Neutrophil (primary cell): ENCODE results near the gene SELENOT.

Experiments used
- H3K27ac ChIP-seq: fragments of 200-600 bp; sonication (generic); 2 replicates; pipeline ENCODE4 v1.5.1; 2016; ENCODE audit warnings: mild to moderate bottlenecking, moderate library complexity
- H3K27me3 ChIP-seq: fragments of 200-600 bp; sonication (generic); 2 replicates; pipeline ENCODE4 v1.6.0; 2016; ENCODE audit warnings: mild to moderate bottlenecking
- H3K36me3 ChIP-seq: fragments of 200-600 bp; sonication (generic); 2 replicates; pipeline ENCODE4 v1.5.1; 2017
- H3K4me1 ChIP-seq, 2 experiments: fragments of 200-600 bp in 1 of 2; sonication (generic) in 1 of 2; 1 replicate in 1 of 2; 2 replicates in 1 of 2; pipeline versions ENCODE4 v1.5.1 to v1.6.1; 2013 to 2016; ENCODE audit warnings: low read depth in 1 of 2, low read length in 1 of 2, mild to moderate bottlenecking in 1 of 2, moderate library complexity in 1 of 2; ENCODE audit not compliant: control insufficient read depth in 1 of 2, insufficient read depth in 1 of 2
- H3K4me3 ChIP-seq, 2 experiments: fragments of 200-600 bp in 1 of 2; sonication (generic) in 1 of 2; 1 replicate in 1 of 2; 2 replicates in 1 of 2; pipeline ENCODE4 v1.5.1; 2013 to 2016; ENCODE audit warnings: low read depth in 1 of 2, low read length in 1 of 2, mild to moderate bottlenecking in 1 of 2, moderate library complexity in 1 of 2
- H3K9me3 ChIP-seq: fragments of 200-600 bp; sonication (generic); 2 replicates; pipeline ENCODE4 v1.5.1; 2016
- CTCF ChIP-seq: fragments of 200-600 bp; sonication (generic); IDR thresholded peaks from 2 replicates; pipeline ENCODE4 v1.5.1; 2016; ENCODE audit warnings: antibody characterized with exemption

SELENOT gene

GRCh38 chr3:150603153-150603979 lies at the start of gene SELENOT:
Gene SELENOT, plus strand, starts transcription at chr3:150603321. Its CDS starts 42 bp downstream, at chr3:150603363.
- Histone ChIP-seq H3K4me1 (peaks cover 43 to 49% of the 10 kb centered on the region in 2 experiments), H3K27ac (peak within 1 kb of the TSS; percentile 93), H3K27me3 (no peaks in the 10 kb centered on the region), H3K4me3 (peak within 1 kb of the TSS; percentile 76 to 85), H3K9me3 (no peaks in the 10 kb centered on the region), H3K36me3 (no peaks in the 10 kb centered on the region)
- TF ChIP-seq CTCF = peak; percentile 68

- Histone ChIP-seq H3K9me3 (no peaks in the 10 kb centered on the region), H3K4me3 (no peak overlapping the region), H3K27me3 (no peaks in the 10 kb centered on the region), H3K27ac (no peak overlapping the region), H3K36me3 (peaks cover 3% of the 10 kb centered on the region), H3K4me1 (no peaks in the 10 kb centered on the region)
- no peak for TF ChIP-seq CTCF
Measured at GRCh38 chr3:150555859-150556436, 47.2 kb upstream of the SELENOT start.

GRCh38 chr3:150556792-150557191 lies 46.3 kb upstream of the SELENOT start:
- no peaks in the 10 kb centered on the region for H3K4me1 ChIP-seq
- TF ChIP-seq CTCF = no peak
- no peak overlapping the region for H3K27ac ChIP-seq
- peaks cover 3% of the 10 kb centered on the region for H3K36me3 ChIP-seq
- H3K9me3 ChIP-seq = no peaks in the 10 kb centered on the region
- no peak overlapping the region for H3K4me3 ChIP-seq
- no peaks in the 10 kb centered on the region for H3K27me3 ChIP-seq

- Histone ChIP-seq H3K4me3 (no peak overlapping the region), H3K36me3 (no peaks in the 10 kb centered on the region), H3K9me3 (no peaks in the 10 kb centered on the region), H3K4me1 (no peaks in the 10 kb centered on the region), H3K27ac (no peak overlapping the region), H3K27me3 (no peaks in the 10 kb centered on the region)
- TF ChIP-seq CTCF = no peak
Measured at GRCh38 chr3:150557725-150558124, 45.4 kb upstream of the SELENOT start.

GRCh38 chr3:150564243-150564642 lies 38.9 kb upstream of the SELENOT start:
- no peak overlapping the region for H3K27ac ChIP-seq
- H3K4me1 ChIP-seq = peaks cover 7 to 10% of the 10 kb centered on the region in 2 experiments
- no peak for TF ChIP-seq CTCF
- no peaks in the 10 kb centered on the region for H3K9me3 ChIP-seq
- H3K36me3 ChIP-seq = peaks cover 5% of the 10 kb centered on the region
- H3K27me3 ChIP-seq = no peaks in the 10 kb centered on the region
- H3K4me3 ChIP-seq = no peak overlapping the region
